ENCODE measurements around the gene BMP7.
"Not testable (repeated sequence)": the region's sequence is repeated elsewhere in the genome, so short reads cannot be mapped to it uniquely, and the experiment has no call there.

The BMP7 gene

GRCh38 chr20:57210911-57211280 is 55.5 kb downstream of the BMP7 start:
- no peak for DNase-seq (ENCODE audit: low spot score)

GRCh38 chr20:57210054-57210910 is 56.2 kb downstream of the BMP7 start:
- no peak for DNase-seq (ENCODE audit: low spot score)

- no peak for DNase-seq (ENCODE audit: low spot score)
These were observed 57.0 kb downstream of the BMP7 start for GRCh38 chr20:57209413-57209812.

DNA sequence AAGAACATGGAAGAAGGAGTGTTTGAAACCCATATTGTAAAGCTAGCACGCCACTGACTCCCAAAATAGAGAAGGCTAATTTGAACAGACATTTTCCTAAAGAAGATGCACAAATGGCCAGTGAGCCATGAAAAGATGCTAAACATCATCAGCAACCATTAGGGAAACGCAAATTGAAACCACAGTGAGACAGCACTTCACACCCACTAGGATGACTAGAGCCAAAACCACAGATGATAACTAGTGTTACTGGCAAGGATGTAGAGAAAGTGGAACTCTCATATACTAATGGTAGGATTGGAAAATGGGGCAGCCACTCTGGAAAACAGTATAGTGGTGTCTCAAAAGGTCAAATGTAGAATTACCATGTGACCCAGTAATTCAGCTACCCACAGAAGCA is 58.2 kb downstream of the BMP7 start:
- no peak for DNase-seq (ENCODE audit: low spot score)

GRCh38 chr20:57207251-57207650 is 59.2 kb downstream of the BMP7 start:
- DNase-seq (ENCODE audit: low spot score) = no peak

- DNase-seq (ENCODE audit: low spot score) = peak; percentile 90
These were observed 60.7 kb downstream of the BMP7 start for GRCh38 chr20:57205606-57206219.

- DNase-seq (ENCODE audit: low spot score) = no peak
These were observed 62.5 kb downstream of the BMP7 start for GRCh38 chr20:57203986-57204385.

DNA sequence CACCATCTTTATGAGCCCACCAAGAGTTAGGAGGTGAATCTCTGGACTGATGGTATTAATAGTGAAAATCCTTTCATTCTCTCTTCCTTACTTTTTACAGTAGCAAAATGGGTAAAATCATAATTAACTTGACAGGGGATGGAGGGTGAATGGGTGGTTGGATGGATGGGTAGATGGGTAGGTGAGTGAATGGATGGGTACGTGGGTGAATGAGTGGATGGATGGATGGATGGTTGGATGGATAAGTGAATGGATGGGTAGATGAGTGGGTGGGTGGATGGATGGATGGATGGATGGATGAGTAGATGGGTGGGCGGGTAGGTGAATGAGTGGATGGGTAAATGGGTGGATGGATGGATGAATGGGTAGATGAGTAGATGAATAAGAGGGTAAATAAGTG is 63.2 kb downstream of the BMP7 start:
- DNase-seq (ENCODE audit: low spot score) = no peak

DNA sequence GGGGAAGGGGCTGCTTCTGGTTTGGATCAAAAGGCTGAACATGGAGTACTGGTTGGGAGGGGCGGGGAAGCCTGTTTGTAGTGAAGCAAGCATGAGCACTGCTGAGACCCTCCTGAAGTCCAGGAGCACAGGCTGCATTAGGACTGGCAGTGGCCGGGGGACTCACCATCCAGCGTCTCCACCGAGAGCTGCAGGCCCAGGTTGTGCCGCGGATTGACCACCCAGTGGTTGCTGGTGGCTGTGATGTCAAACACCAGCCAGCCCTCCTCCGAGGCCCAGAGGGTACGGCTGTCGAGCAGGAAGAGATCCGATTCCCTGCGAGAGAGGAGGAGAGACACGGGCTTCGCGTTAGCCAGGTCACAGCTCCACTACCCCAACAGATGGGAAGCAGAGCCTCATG is 64.1 kb downstream of the BMP7 start:
- DNase-seq (ENCODE audit: low spot score) = no peak

- DNase-seq (ENCODE audit: low spot score) = no peak
These were observed 65.4 kb downstream of the BMP7 start for GRCh38 chr20:57200882-57201695.

- DNase-seq (ENCODE audit: low spot score) = no peak
These were observed 66.6 kb downstream of the BMP7 start for GRCh38 chr20:57199656-57200405.

DNA sequence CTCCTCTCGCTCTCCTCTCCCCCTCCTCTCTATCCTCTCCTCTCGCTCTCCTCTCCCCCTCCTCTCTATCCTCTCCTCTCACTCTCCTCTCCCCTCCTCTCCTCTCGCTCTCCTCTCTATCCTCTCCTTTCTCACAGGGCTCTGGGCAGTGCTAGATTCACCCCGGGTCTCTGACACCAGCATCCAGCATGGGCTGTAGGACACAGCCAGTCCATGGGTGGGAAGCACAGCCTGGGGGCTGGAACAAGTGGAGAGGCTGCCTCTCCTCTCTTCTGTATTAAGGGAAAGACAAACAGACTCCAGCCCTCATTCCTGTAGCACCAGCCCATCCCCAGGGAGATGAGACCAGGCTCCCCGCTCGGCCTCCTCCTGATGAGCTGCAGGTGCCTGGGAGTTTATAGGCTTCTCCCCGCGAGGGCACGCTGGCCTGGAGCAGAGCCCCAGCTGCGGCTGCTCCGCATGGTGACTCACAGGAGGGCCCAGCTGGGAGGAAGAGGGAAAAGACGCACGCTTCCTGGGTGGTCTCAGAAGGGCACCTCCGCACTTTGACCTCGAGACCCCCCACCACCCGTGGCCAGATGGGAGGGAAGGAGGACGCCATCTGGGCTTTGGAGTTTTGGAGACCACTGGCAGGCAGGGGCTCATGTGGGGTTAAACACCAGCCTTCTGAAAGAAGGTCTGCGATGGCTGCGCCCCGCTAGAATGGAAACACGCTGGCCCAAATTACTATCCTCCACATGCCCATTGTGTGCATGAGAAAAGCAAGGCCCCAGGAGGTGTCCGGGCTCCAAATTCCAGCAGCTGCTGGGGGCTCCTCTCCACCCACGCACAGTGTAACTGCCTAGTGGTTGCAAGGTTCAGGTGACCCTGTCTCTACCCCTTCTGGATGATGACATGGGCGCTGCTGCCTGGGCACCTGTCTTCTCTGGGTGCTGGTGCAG is 68.0 kb downstream of the BMP7 start:
- DNase-seq (ENCODE audit: low spot score) = no peak

DNA sequence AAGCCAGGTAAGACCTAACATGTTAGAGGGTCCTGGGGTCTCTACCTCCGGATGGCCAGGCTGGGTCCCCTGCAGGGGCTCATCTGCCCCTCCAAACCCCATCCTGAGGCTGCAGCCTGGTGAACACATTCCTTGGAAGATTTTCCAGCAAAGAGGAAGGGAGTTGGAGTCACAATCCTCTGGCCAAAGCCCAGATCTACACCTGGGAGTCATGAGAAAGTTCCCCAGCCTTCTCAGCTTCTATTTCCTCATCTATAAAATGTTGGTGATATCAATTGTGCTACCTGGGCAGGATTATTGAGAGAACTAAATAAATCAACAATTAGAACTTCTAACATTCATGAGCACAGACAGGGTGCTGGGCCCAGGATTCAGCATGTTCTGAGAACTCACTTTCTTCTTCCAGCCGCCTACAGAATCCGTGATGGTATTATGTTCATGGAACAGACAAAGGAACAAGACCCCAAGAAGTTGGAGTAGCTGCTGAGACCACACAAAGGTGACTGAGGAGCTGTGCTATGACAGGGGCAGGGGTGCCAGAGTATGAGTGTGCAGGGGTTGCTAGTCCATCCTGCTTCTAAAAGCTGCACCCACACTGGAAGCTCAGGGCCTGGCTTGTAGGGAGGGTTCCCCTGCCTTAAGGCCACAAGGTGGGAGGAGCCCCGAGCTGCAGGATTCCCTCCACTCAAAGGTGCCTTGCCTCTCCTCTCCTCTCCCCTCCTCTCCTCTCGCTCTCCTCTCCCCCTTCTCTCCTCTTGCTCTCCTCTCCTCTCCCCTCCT is 68.9 kb downstream of the BMP7 start:
- DNase-seq (ENCODE audit: low spot score) = no peak

DNA sequence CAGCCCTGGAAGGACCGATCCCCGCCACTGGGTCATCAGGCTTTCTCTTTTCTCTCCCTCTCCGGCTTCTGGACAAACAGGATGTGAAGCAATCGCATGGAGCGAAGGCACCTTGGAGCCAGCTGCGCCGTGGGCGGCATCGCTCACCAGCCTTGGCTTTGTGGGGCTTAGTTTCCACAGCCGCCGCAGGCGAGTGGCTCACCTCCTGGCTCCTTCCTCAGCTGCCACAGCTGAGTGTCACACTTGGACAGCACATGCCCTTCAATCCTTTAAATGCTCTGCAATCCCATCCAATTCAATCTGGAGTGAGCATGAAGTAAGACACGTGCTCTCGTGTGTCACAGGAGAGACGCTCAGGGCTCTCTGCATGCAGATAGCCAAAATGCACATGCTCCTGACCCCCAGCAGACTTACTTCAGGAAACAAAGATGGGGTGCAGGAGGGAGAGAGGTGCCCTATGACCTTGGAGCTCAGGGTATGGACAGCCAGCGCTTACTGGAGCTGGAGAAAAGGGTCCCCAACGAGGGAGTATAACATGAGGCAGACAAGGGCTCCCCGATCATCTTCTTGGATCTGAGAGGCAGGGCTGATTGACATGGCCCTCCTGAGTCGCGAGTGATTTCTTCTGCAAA is 70.9 kb downstream of the BMP7 start:
- DNase-seq (ENCODE audit: low spot score) = peak; percentile 91

DNA sequence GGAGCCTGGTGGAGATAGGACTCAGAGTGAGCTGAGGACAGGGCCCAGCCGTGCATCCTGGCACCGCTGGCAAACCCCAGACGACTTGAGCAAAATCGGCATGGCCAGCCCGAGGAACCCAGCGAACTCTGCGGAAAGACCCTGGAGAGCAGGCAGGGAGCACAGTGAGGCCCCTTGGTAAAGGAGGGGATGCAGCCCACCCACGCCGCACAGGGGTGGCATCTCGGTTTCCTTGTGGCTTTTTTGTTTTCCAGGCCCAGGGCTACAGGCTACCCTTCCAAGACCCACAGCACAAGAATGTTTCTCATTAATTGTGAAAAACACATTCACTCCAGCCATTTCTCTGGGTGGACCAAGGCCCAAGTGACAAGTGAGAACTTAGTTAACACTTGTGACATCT is 71.4 kb downstream of the BMP7 start:
- DNase-seq (ENCODE audit: low spot score) = no peak

GRCh38 chr20:57194154-57194553 is 72.3 kb downstream of the BMP7 start:
- no peak for DNase-seq (ENCODE audit: low spot score)

GRCh38 chr20:57193094-57193493 is 73.3 kb downstream of the BMP7 start:
- no peak for DNase-seq (ENCODE audit: low spot score)

DNA sequence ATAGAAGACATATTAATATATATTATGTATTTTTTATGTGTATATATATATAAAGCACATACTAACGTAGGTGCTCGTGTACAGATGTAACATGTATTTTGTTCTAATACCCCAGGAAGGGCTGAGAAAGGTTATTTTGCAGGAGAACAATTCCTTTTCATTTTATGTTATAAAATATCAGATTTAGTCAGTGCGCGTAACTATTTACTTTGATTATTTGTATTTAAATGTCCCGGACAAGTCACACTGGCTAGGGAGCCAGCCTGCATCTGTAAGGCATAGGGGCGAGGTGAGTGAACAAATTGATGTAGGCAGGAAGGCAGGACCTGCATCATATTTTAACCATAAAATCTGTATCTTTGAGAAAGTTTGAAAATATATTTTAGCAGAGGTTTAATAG is 74.1 kb downstream of the BMP7 start:
- no peak for DNase-seq (ENCODE audit: low spot score)

- DNase-seq (ENCODE audit: low spot score) = not testable (repeated sequence)
These were observed 75.2 kb downstream of the BMP7 start for GRCh38 chr20:57191265-57191638.

All from AG20443 (cell line).